Tibial artery (tissue), 4 donors: ENCODE data around the gene DPEP2.

Source experiments
- DNase-seq, 2 donors: peaks; one replicate each; pipeline ENCODE4 v3.0.0-alpha.2; 2019
- H3K27ac ChIP-seq, 2 donors: fragments of 200-600 bp; sonication (generic) in 1 of 2; 1 replicate in 1 of 2; 2 replicates in 1 of 2; pipeline ENCODE4 v1.5.1; 2018 to 2019; ENCODE audit warnings: mild to moderate bottlenecking in 1 of 2
- H3K27me3 ChIP-seq, 2 donors: fragments of 200-600 bp; sonication (generic) in 1 of 2; one replicate each; pipeline versions ENCODE4 v1.5.1 to v1.6.0; 2016 to 2019
- H3K36me3 ChIP-seq, 3 donors: fragments of 200-600 bp; sonication (generic) in 2 of 3; one replicate each; pipeline ENCODE4 v1.5.1; 2016 to 2019; ENCODE audit warnings: mild to moderate bottlenecking in 2 of 3
- H3K4me1 ChIP-seq, 4 donors: fragments of 200-600 bp; sonication (generic) in 2 of 4; 1 replicate in 3 of 4; 2 replicates in 1 of 4; pipeline ENCODE4 v1.5.1; 2016 to 2019
- H3K4me3 ChIP-seq, 2 donors: fragments of 200-600 bp; sonication (generic) in 1 of 2; 1 replicate in 1 of 2; 2 replicates in 1 of 2; pipeline ENCODE4 v1.5.1; 2018 to 2019; ENCODE audit warnings: mild to moderate bottlenecking in 2 of 2
- H3K9me3 ChIP-seq, 3 donors: fragments of 200-600 bp; sonication (generic) in 1 of 3; one replicate each; pipeline ENCODE4 v1.5.1; 2016 to 2019
- intact Hi-C: fragments of 100-400 bp; cut with DNase I; formaldehyde crosslinking; loops from one replicate; pipeline ENCODE4 v1.15.0; 2023; ENCODE audit warnings: low total_unique reads
- TF ChIP-seq, protein P1 (sequence below), 2 experiments: fragments of 200-600 bp in 1 of 2; fragments of 450-650 bp in 1 of 2; IDR thresholded peaks; one replicate each; pipeline ENCODE4 v1.5.1; 2017 to 2019; ENCODE audit warnings: antibody characterized with exemption in 2 of 2, mild to moderate bottlenecking in 1 of 2, moderate library complexity in 1 of 2

DPEP2 gene

DNA sequence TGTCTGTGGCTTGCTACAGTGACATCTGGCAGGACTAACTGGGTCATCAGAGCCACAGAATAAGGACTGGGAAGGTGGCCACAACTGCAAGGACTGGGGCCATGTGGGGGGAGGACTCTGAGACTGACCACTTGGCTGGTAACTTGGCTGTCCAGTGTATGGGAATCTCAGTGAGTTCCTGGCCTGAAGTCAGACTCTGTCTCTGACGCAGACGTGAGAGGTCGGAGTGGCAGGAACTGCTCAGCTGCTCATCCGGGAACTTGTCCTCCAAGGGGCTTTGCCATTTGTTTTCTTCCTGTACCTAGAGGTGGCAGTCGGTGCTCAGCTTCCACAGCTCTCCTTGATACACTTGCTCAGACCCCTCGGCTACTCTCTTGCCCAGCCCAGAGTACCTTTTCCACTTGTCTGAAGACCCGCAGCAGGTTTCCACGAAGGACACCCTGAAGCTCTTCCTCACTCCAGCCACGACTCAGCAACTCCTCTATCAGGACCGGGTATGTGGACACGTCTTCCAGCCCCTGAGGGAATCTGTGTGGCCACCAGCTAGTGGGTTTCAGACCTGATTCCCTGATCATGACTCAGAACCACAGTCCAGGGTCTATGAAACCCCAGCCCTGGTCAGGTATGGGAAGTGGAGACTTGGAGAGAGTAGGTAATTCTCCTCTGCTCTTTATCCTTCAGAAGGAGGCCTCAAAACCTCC lies 11.7 kb downstream of the DPEP2 start:
- no peaks in the 10 kb centered on the region for H3K9me3 ChIP-seq
- DNase-seq, result no peak
- TF ChIP-seq, protein P1, sequence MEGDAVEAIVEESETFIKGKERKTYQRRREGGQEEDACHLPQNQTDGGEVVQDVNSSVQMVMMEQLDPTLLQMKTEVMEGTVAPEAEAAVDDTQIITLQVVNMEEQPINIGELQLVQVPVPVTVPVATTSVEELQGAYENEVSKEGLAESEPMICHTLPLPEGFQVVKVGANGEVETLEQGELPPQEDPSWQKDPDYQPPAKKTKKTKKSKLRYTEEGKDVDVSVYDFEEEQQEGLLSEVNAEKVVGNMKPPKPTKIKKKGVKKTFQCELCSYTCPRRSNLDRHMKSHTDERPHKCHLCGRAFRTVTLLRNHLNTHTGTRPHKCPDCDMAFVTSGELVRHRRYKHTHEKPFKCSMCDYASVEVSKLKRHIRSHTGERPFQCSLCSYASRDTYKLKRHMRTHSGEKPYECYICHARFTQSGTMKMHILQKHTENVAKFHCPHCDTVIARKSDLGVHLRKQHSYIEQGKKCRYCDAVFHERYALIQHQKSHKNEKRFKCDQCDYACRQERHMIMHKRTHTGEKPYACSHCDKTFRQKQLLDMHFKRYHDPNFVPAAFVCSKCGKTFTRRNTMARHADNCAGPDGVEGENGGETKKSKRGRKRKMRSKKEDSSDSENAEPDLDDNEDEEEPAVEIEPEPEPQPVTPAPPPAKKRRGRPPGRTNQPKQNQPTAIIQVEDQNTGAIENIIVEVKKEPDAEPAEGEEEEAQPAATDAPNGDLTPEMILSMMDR (IDR thresholded peaks at IDR 0.05), result no peak
- H3K36me3 ChIP-seq, result no peaks in the 10 kb centered on the region
- intact Hi-C loops, result no loop called here
- no peak overlapping the region for H3K27ac ChIP-seq
- H3K4me3 ChIP-seq, result no peak overlapping the region
- H3K4me1 ChIP-seq, result no peaks in the 10 kb centered on the region
- H3K27me3 ChIP-seq, result no peaks in the 10 kb centered on the region

DNA sequence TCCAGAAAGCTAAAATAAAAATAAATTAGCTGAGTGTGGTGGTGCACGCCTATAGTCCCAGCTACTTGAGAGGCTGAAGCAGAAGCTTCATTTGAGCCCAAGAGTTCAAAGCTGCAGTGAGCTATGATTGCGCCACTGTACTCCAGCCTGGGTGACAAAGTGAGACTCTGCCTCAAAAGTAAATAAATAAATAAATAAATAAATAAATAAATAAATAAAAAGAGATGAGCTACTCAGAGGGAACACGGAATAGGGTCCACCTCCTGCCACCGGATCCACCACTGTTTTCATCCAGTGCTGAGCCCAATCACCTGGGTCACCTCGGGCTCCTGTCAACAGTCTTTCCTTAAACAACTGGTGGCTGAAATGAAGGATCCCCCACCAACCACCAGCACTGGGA lies 12.3 kb downstream of the DPEP2 start:
- Histone ChIP-seq H3K27ac (no peak overlapping the region), H3K4me1 (no peaks in the 10 kb centered on the region), H3K4me3 (no peak overlapping the region), H3K27me3 (peaks cover 0 to 4% of the 10 kb centered on the region in 2 donors), H3K9me3 (no peaks in the 10 kb centered on the region), H3K36me3 (no peaks in the 10 kb centered on the region)
- intact Hi-C loops, result no loop called here
- no peak for DNase-seq
- TF ChIP-seq, protein P1 (IDR thresholded peaks at IDR 0.05), result no peak

DNA sequence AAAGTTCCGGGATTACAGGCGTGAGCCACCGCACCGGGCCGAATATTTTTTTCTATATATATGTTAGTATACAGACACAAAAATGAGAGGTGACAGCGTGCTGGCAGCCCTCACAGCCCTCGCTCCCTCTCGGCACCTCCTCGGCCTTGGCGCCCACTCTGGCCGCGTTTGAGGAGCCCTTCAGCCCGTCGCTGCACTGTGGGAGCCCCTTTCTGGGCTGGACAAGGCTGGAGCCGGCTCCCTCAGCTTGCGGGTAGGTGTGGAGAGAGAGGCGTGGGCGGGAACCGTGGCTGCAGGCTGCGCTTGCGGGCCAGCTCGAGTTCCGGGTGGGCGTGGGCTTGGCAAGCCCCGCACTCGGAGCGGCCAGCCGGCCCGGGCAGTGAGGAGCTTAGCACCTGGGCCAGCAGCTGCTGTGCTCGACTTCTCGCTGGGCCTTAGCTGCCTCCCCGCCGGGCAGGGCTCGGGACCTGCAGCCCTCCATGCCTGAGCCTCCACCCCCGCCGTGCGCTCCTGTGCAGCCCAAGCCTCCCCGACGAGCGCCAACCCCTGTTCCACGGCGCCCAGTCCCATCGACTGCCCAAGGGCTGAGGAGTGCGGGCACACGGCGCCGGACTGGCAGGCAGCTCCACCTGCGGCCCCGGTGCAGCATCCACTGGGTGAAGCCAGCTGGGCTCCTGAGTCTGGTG lies 17.1 kb downstream of the DPEP2 start:
- no peak for DNase-seq
- H3K27ac ChIP-seq, result no peak overlapping the region
- peaks cover 0 to 27% of the 10 kb centered on the region in 2 donors for H3K27me3 ChIP-seq
- TF ChIP-seq, protein P1 (IDR thresholded peaks at IDR 0.05), result no peak
- H3K4me3 ChIP-seq, result no peak overlapping the region
- no peaks in the 10 kb centered on the region for H3K36me3 ChIP-seq
- H3K4me1 ChIP-seq, result no peaks in the 10 kb centered on the region
- no peaks in the 10 kb centered on the region for H3K9me3 ChIP-seq
- intact Hi-C loops, result no loop called here

DNA sequence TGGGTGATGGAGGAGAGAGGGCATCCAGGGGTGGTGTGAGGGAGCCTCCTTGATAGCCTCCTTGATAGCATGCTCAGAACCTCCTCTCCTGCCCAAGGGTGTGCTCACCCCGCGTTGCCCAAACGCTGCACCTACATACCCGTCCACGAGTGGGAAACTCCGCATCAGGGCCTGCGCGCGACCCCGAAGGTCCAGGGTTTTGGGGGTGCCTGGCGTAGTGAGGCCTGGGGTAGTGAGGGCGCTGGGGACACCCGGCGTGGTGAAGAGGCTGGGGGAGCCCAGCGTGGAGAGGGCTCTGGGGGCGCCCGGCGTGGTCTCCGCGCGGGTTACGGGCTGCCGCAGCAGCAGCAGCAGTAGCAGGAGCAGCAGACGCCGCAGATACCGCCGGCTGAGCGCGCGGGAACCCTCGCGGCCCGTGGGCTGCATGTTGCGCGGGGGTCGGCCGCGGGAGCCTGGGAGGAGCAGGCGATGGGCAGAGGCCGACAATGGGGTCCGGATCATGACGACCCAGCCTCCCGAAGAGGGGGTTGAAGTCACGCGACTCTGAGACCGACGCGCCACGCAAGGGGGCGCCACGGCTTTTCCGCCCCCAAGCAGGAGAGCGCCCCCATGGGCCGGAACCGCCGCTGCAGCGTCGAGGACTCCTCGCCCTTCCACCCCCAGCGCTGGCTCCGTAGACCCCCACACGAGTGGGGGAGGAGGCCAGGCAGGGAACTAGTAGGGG lies 19.2 kb downstream of the DPEP2 start, which contains the start of gene DPEP3:
TSS of gene DPEP3 (minus strand) at position 545 of the 724 bp plus-strand sequence. CDS start at position 426, 119 bp downstream.
- Histone ChIP-seq H3K27ac (no peak within 1 kb of the TSS), H3K9me3 (no peaks in the 10 kb centered on the region), H3K4me3 (no peak within 1 kb of the TSS), H3K4me1 (no peaks in the 10 kb centered on the region), H3K36me3 (no peaks in the 10 kb centered on the region), H3K27me3 (peaks cover 0 to 27% of the 10 kb centered on the region in 2 donors)
- intact Hi-C loops, result no loop called here
- TF ChIP-seq, protein P1 (IDR thresholded peaks at IDR 0.05), result no peak
- no peak for DNase-seq

DNA sequence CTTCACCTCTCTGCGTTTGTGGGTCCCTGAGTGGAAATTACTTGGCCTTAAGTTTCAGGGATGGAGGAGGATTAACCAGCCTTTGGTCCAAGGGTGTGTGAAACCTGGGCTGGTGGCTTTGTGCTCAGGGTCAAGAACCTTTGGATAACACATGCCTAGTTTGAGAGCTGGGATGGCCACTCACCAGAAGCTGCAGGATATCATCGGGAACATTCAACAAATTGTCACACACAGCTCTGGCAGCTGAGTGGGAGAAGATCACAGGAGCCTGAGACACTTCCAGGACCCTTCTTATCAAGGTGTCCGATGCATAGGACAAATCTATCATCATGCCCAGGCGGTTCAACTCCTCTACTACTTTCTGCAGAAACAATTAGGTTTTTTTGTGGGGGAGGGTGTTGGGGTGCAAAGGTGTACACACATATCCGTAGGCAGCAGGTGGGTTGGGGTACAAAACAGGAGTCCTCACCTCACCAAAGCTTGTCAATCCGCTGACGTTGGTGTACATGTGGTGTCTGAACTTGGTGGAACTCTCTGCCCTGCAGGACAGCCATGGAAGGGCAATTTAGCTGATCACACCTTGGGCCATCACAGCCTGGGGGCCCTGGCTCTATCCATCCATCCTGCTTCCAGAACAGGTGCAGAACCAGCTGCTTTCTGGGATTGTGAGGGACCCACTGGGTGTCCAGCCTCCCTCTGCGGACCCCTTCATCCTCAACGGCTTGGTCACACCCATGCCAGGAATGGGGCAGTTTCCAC lies 21.6 kb downstream of the DPEP2 start:
- intact Hi-C loops, result no loop called here

More for the DNA sequence above, 21.6 kb downstream of the DPEP2 start:
- Histone ChIP-seq H3K27ac (no peak overlapping the region), H3K4me3 (no peak overlapping the region), H3K36me3 (no peaks in the 10 kb centered on the region), H3K27me3 (peaks cover 0 to 27% of the 10 kb centered on the region in 2 donors), H3K9me3 (no peaks in the 10 kb centered on the region), H3K4me1 (no peaks in the 10 kb centered on the region)
- TF ChIP-seq, protein P1 (IDR thresholded peaks at IDR 0.05), result no peak
- DNase-seq, result no peak
